ENCODE results near the gene SNX5. TPM values are rescaled to one million over a fixed set of nuclear protein-coding genes. Genes with fewer than 3 reads are reported as not detected.

The SNX5 gene
- total RNA-seq, 4 donors from 2014 or later: 49.9 to 114 (median 64.5) TPM

DNA sequence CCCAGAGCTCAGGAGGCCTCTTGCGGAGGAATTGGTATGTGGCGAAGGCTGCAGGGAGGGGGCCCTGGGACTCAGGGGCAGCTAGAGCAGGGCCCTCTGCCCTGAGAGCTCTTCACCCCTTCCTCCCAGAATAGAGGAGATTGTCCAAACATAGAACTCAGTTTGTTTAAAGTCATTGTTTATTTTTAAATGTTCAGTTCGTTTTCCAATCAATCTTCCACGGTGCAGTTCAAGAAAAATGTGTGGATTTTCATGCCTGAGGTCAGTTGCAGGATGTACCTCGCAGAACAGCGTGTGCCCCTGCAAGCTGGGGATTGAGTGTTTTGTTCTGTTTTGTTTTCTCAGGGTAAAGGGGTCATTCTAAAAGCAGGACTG, 37.4 kb upstream of the SNX5 start:
- no peaks in the 10 kb centered on the region for H3K36me3 ChIP-seq
- 75% methylated on average over 6 of the region's 6 CpGs for WGBS
- H3K27ac ChIP-seq: no peak overlapping the region
- peaks cover 8% of the 10 kb centered on the region for H3K4me1 ChIP-seq
- no peak for DNase-seq (ENCODE audit: low spot score in 2 of 2)
- TF ChIP-seq EP300 (IDR thresholded peaks at IDR 0.05) (peak; percentile 84), POLR2A (IDR thresholded peaks at IDR 0.05) (no peak), POLR2AphosphoS5 (IDR thresholded peaks at IDR 0.05) (no peak)
- TF ChIP-seq, protein P1, sequence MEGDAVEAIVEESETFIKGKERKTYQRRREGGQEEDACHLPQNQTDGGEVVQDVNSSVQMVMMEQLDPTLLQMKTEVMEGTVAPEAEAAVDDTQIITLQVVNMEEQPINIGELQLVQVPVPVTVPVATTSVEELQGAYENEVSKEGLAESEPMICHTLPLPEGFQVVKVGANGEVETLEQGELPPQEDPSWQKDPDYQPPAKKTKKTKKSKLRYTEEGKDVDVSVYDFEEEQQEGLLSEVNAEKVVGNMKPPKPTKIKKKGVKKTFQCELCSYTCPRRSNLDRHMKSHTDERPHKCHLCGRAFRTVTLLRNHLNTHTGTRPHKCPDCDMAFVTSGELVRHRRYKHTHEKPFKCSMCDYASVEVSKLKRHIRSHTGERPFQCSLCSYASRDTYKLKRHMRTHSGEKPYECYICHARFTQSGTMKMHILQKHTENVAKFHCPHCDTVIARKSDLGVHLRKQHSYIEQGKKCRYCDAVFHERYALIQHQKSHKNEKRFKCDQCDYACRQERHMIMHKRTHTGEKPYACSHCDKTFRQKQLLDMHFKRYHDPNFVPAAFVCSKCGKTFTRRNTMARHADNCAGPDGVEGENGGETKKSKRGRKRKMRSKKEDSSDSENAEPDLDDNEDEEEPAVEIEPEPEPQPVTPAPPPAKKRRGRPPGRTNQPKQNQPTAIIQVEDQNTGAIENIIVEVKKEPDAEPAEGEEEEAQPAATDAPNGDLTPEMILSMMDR (IDR thresholded peaks at IDR 0.05): no peak
- H3K4me3 ChIP-seq: no peak overlapping the region
- H3K9me3 ChIP-seq: no peaks in the 10 kb centered on the region
- no peaks in the 10 kb centered on the region for H3K27me3 ChIP-seq

DNA sequence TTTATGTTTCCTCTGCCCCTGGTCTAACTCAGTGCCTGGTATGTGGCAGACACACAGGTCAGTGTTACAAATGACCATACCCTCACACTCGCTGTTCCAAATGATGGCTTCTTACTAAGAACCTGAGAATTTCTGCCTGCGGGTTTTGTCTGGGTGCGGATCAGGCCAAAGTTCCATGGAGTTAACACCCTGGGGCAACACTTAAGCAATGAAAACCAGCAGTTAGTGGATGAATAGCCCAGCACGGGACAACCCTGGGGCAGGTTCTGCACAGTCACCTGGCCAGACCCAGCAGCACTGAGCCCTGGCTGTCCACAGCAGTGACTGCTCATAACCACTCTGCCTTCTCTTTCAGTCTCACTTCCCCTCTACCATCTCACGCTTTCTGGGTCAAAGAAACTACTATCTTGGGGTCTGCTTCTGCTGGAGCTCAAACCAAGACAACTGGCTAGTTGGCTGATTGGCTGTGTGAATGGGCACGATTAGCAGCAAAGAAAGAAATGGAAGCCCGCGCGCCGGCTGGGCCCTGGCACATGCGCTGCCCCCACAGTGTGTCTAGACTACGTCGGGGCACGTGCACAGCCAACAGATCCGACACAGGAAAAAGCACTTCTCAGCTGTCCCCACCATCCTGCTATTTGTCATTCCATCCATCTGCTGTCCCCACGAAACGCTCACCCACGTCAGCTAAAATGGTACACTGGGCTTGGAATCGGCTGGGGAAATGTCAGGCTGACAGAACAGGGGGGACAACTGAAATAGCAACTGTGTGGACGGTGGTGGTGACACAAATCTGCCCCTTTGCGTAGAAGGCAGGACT, 36.8 kb upstream of the SNX5 start:
- Histone ChIP-seq H3K4me1 (peaks cover 8% of the 10 kb centered on the region), H3K27me3 (no peaks in the 10 kb centered on the region), H3K4me3 (no peak overlapping the region), H3K9me3 (no peaks in the 10 kb centered on the region), H3K27ac (no peak overlapping the region), H3K36me3 (no peaks in the 10 kb centered on the region)
- 90% methylated on average over 21 of the region's 21 CpGs for WGBS
- peak in 1 of 2 donors; percentile 35 for DNase-seq (ENCODE audit: low spot score in 2 of 2)
- no peak for TF ChIP-seq POLR2AphosphoS5 (IDR thresholded peaks at IDR 0.05)
- TF ChIP-seq EP300 (IDR thresholded peaks at IDR 0.05): no peak
- TF ChIP-seq, protein P1 (IDR thresholded peaks at IDR 0.05): no peak
- no peak for TF ChIP-seq POLR2A (IDR thresholded peaks at IDR 0.05)

GRCh38 chr20:18004384-18005031, 35.9 kb upstream of the SNX5 start:
- H3K36me3 ChIP-seq: no peaks in the 10 kb centered on the region
- DNase-seq (ENCODE audit: low spot score in 2 of 2): peak in 1 of 2 donors; percentile 37
- 82% methylated on average over 6 of the region's 8 CpGs for WGBS
- no peaks in the 10 kb centered on the region for H3K27me3 ChIP-seq
- H3K4me1 ChIP-seq: peaks cover 8% of the 10 kb centered on the region
- H3K9me3 ChIP-seq: no peaks in the 10 kb centered on the region
- no peak overlapping the region for H3K4me3 ChIP-seq
- no peak overlapping the region for H3K27ac ChIP-seq
- TF ChIP-seq POLR2A (IDR thresholded peaks at IDR 0.05) (no peak), EP300 (IDR thresholded peaks at IDR 0.05) (peak; percentile 39)

DNA sequence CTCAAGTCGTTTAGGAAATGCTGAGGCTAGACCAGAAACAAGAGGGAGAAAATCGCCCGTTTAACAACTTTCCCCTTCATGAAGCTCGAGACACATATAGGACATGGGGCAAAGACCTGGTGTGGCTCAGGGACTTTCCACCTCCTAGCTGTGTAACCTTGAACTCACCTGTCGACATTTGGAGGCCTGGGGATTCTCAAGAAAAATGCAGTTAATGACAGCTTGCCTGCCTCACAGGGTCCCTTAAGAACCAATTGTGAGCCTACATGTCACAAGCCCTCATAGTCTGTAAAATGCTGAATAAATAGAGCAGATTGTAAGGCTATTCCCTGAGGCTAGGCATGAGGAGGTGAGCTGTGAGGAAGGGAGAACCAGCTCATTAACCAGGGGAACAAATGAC, 35.3 kb upstream of the SNX5 start:
- H3K27ac ChIP-seq: no peak overlapping the region
- TF ChIP-seq EP300 (IDR thresholded peaks at IDR 0.05) (no peak), POLR2A (IDR thresholded peaks at IDR 0.05) (no peak), POLR2AphosphoS5 (IDR thresholded peaks at IDR 0.05) (no peak)
- TF ChIP-seq, protein P1 (IDR thresholded peaks at IDR 0.05): no peak
- no peaks in the 10 kb centered on the region for H3K9me3 ChIP-seq
- 63% methylated on average over 5 of the region's 5 CpGs for WGBS
- peaks cover 8% of the 10 kb centered on the region for H3K4me1 ChIP-seq
- peak in 1 of 2 donors; percentile 9 for DNase-seq (ENCODE audit: low spot score in 2 of 2)
- no peaks in the 10 kb centered on the region for H3K36me3 ChIP-seq
- H3K4me3 ChIP-seq: no peak overlapping the region
- H3K27me3 ChIP-seq: no peaks in the 10 kb centered on the region

DNA sequence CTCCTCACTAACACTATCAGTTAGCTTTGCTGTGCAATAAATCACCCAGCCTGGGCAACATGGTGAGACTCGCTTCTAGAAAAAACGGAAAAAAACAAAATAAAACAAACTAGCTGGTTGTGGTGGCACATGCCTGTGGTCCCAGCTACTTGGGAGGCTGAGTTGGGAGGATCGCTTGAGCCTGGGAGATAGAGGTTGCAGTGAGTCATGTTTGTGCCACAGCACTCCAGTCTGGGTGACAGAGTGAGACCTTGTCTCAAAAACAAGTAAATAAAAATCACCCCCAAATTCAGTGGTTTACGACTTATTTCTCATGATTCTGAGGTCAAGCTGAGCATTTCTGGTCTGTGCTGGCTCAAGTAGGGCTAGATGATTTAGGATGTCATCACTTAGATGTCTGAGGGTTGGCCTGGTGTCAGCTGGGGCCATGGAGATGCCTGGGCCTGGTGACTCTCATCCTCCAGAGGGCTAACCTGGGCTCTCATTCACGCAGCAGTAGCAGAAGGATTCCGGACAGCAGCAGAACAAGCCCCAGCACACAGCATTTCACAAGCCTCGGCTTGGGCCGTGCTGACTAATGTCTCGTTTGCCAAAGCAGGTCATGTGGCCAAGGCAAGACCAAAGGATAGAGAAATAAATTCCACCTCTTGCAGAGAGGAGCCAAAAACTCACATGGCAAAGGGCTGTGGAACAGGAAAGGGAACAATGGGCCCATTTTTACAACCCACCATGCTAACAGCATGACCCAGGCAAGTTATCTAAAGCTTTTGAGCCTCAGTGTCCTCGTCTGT, 32.7 kb upstream of the SNX5 start:
- Histone ChIP-seq H3K4me3 (no peak overlapping the region), H3K9me3 (no peaks in the 10 kb centered on the region), H3K4me1 (peaks cover 7% of the 10 kb centered on the region), H3K36me3 (no peaks in the 10 kb centered on the region), H3K27ac (peak overlapping the region; percentile 3), H3K27me3 (no peaks in the 10 kb centered on the region)
- WGBS: 56% methylated on average over 10 of the region's 10 CpGs
- peak in 2 of 3 donors; percentile 11 to 14 for TF ChIP-seq POLR2AphosphoS5 (IDR thresholded peaks at IDR 0.05)
- no peak for TF ChIP-seq EP300 (IDR thresholded peaks at IDR 0.05)
- peak in 1 of 2 donors; percentile 84 for DNase-seq (ENCODE audit: low spot score in 2 of 2)

All from suprapubic skin (tissue), 4 donors.